ENCODE results near the gene ATG9B. TPM values are rescaled to one million over a fixed set of nuclear protein-coding genes. Genes with fewer than 3 reads are reported as not detected.

Gene ATG9B
- polyA plus RNA-seq, 1 of the 3 experiments (the other 2 are of a cell fraction): 0.67 TPM

DNA sequence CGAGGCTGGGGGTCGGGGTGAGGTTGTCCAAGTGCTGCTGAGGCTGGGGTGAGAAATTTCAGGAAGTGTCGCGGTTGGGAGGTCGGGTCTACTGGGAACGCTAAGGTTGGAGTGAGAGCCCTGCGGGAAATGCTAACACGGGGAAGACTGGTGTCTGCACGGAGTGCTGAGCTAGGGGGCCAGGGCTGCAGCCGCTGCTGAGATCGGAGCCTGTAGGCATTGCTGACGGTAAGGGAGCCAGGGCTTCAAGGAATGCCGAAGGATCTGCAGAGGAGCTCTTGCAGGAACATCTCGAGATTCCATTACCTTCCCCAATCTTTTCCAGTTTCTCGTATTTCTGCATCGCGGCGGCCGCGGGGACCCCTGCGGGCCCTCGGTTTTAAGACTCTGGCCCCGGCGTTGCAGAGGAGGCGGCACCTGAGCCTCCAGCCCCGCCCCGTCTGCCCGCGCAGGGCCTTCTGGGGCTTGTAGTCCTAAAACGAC lies 33.3 kb upstream of the ATG9B start, which contains the start of gene CDK5:
Gene CDK5 (minus strand): TSS at position 392 of the 483 bp plus-strand sequence. CDS start 49 bp downstream, at position 343.
- Histone ChIP-seq H3K9me3 (no peaks in the 10 kb centered on the region), H3K79me2 (ENCODE audit: insufficient read depth) (peaks cover 51% of the 10 kb centered on the region), H3K36me3 (replicated peaks in 1 of 2; ENCODE audit: control insufficient read depth in 1 of 2, insufficient read depth in 2 of 2, low read length in 1 of 2) (peaks cover 14 to 41% of the 10 kb centered on the region in 2 experiments), H3K4me2 (peak within 1 kb of the TSS; percentile 85), H4K20me1 (ENCODE audit: insufficient read depth) (peaks cover 21% of the 10 kb centered on the region), H3K4me3 (ENCODE audit: low read depth in 2 of 2, low read length in 1 of 2) (peak within 1 kb of the TSS; percentile 66 to 99), H2AFZ (ENCODE audit: low read depth) (peak within 1 kb of the TSS; percentile 83), H3K9me2 (no peaks in the 10 kb centered on the region), H3K4me1 (ENCODE audit: control insufficient read depth in 1 of 2, insufficient read depth in 2 of 2, low read depth in 1 of 2, low read length in 1 of 2) (peaks cover 28 to 52% of the 10 kb centered on the region in 2 experiments), H3K9ac (peak within 1 kb of the TSS; percentile 84), H3K27me3 (ENCODE audit: insufficient read depth) (no peaks in the 10 kb centered on the region), H3F3A (replicated peaks; ENCODE audit: insufficient read depth) (peaks cover 3% of the 10 kb centered on the region), H3K27ac (ENCODE audit: low read depth in 2 of 2, low read length in 1 of 2) (peak within 1 kb of the TSS; percentile 95 to 99)
- ChIA-PET CTCF (interaction anchor here (0.8 to 12.2 kb wide), 12 partner anchors 8 to 159 kb away, joined by 3 to 126 read pairs (median 7); partner anchors contain the start of genes ABCB8, FASTK and TMUB1), POLR2A (interaction anchor here (0.6 to 2.3 kb wide), 4 partner anchors 10 to 1407 kb away, joined by 3 to 11 read pairs (median 4); partner anchors contain the start of genes ASIC3, FASTK and TMUB1)
- peak; percentile 39; the same call in 1 of the 2 replicates for TF ChIP-seq POLR2AphosphoS5 (IDR thresholded peaks at IDR 0.05; ENCODE audit: low read depth, low read length)
- TF ChIP-seq MXI1 (IDR thresholded peaks at IDR 0.05; ENCODE audit: low read depth, low read length): peak; percentile 62
- no peak for TF ChIP-seq RAD21 (IDR thresholded peaks at IDR 0.05; ENCODE audit: low read length)
- peak; percentile 84 for DNase-seq
- WGBS (ENCODE audit: low lambda C conversion rate): under 1% methylated on average over 30 of the region's 30 CpGs

- peaks cover 26 to 46% of the 10 kb centered on the region in 2 experiments for H3K4me1 ChIP-seq (ENCODE audit: control insufficient read depth in 1 of 2, insufficient read depth in 2 of 2, low read depth in 1 of 2, low read length in 1 of 2)
- H4K20me1 ChIP-seq (ENCODE audit: insufficient read depth): peaks cover 14% of the 10 kb centered on the region
- no peak for TF ChIP-seq REST (IDR thresholded peaks at IDR 0.05; ENCODE audit: low read depth, low read length)
- TF ChIP-seq FOXJ3 (CRISPR knock-in tag; IDR thresholded peaks at IDR 0.05): 0 out of 2 replicates have a peak, but pooled peaks have one; percentile 13
- TF ChIP-seq FOSL2 (IDR thresholded peaks at IDR 0.05; ENCODE audit: borderline replicate concordance, low read depth): no peak
- no peak for TF ChIP-seq ELF1 (IDR thresholded peaks at IDR 0.05)
- no peak for TF ChIP-seq USF2 (IDR thresholded peaks at IDR 0.05; ENCODE audit: borderline replicate concordance, low read depth, low read length)
- peak overlapping the region; percentile 31 to 73; a peak in 2 of 4 replicates for H3K27ac ChIP-seq (ENCODE audit: low read depth in 2 of 2, low read length in 1 of 2)
- peaks cover 3% of the 10 kb centered on the region for H3F3A ChIP-seq (replicated peaks; ENCODE audit: insufficient read depth)
- peak overlapping the region; percentile 68 for H3K9ac ChIP-seq
- peak overlapping the region; percentile 85 for H3K4me2 ChIP-seq
- CTCF ChIA-PET: interaction anchor here (0.8 to 12.2 kb wide), 11 partner anchors 7 to 158 kb away, joined by 3 to 126 read pairs (median 7); partner anchors contain the start of genes ABCB8, FASTK and TMUB1
- peaks cover 8 to 40% of the 10 kb centered on the region in 2 experiments for H3K36me3 ChIP-seq (replicated peaks in 1 of 2; ENCODE audit: control insufficient read depth in 1 of 2, insufficient read depth in 2 of 2, low read length in 1 of 2)
- H3K79me2 ChIP-seq (ENCODE audit: insufficient read depth): peaks cover 44% of the 10 kb centered on the region
- whole genome bisulfite sequencing (ENCODE audit: low lambda C conversion rate): 45% methylated on average over 29 of the region's 29 CpGs
- POLR2A ChIA-PET: interaction anchor here (0.6 to 2.3 kb wide), 3 partner anchors 9 to 1407 kb away, joined by 3 to 11 read pairs (median 3); partner anchors contain the start of genes ASIC3 and TMUB1
- no peak for DNase-seq
- no peaks in the 10 kb centered on the region for H3K27me3 ChIP-seq (ENCODE audit: insufficient read depth)
- H2AFZ ChIP-seq (ENCODE audit: low read depth): no peak overlapping the region; the same call in 1 of the 2 replicates
- H3K9me3 ChIP-seq: no peaks in the 10 kb centered on the region
- no peaks in the 10 kb centered on the region for H3K9me2 ChIP-seq
- peak overlapping the region; percentile 66 to 99 for H3K4me3 ChIP-seq (ENCODE audit: low read depth in 2 of 2, low read length in 1 of 2)
Observed at GRCh38 chr7:151056666-151057505, 32.6 kb upstream of the ATG9B start.
